Breast epithelium (tissue), 4 donors: ENCODE results near the gene TRIM67. TPM values are rescaled to one million over a fixed set of nuclear protein-coding genes. Genes with fewer than 3 reads are reported as not detected.

Experiments
- DNase-seq, 2 donors: peaks; one replicate each; pipeline ENCODE4 v3.0.0-alpha.2; 2019; ENCODE audit warnings: low spot score in 2 of 2
- H3K27ac ChIP-seq, 2 donors: fragments of 200-600 bp; sonication (generic) in 1 of 2; one replicate each; pipeline ENCODE4 v1.5.1; 2016 to 2019; ENCODE audit warnings: mild to moderate bottlenecking in 1 of 2
- H3K27me3 ChIP-seq, 2 donors: fragments of 200-600 bp; sonication (generic) in 1 of 2; one replicate each; pipeline versions ENCODE4 v1.5.1 to v1.6.0; 2017 to 2019; ENCODE audit warnings: control low read depth in 1 of 2, mild to moderate bottlenecking in 1 of 2
- H3K36me3 ChIP-seq: fragments of 200-600 bp; one replicate; pipeline ENCODE4 v1.5.1; 2019
- H3K4me1 ChIP-seq, 2 donors: fragments of 200-600 bp; sonication (generic); one replicate each; pipeline ENCODE4 v1.5.1; 2016 to 2019; ENCODE audit warnings: control low read depth in 1 of 2
- H3K4me3 ChIP-seq, 3 donors: fragments of 200-600 bp; sonication (generic); 1 replicate in 2 of 3; 2 replicates in 1 of 3; pipeline ENCODE4 v1.5.1; 2016 to 2019; ENCODE audit warnings: mild to moderate bottlenecking in 3 of 3, moderate library complexity in 2 of 3
- H3K9me3 ChIP-seq, 2 donors: fragments of 200-600 bp; sonication (generic) in 1 of 2; one replicate each; pipeline ENCODE4 v1.5.1; 2016 to 2019; ENCODE audit warnings: control low read depth in 1 of 2
- CTCF ChIP-seq, 3 donors: fragments of 450-650 bp; IDR thresholded peaks; one replicate each; pipeline ENCODE4 v1.5.1; 2016 to 2017; ENCODE audit warnings: antibody characterized with exemption in 3 of 3, mild to moderate bottlenecking in 3 of 3, moderate library complexity in 3 of 3
- POLR2A ChIP-seq: fragments of 450-650 bp; IDR thresholded peaks from one replicate; pipeline ENCODE4 v1.6.1; 2016; ENCODE audit warnings: antibody characterized with exemption, mild to moderate bottlenecking, moderate library complexity
- POLR2AphosphoS5 ChIP-seq, 3 donors: sonication (generic); formaldehyde crosslinking; IDR thresholded peaks; one replicate each; pipeline ENCODE4 v1.6.1; 2017; ENCODE audit warnings: antibody characterized with exemption in 3 of 3
- intact Hi-C: fragments of 100-400 bp; cut with DNase I; formaldehyde crosslinking; loops from one replicate; pipeline ENCODE4 v1.15.1; 2023; ENCODE audit warnings: low total_unique reads
- total RNA-seq, 3 donors: library from RNA; depleted of rRNA; stranded (reverse); fragments of >200 nt; gene quantifications; one replicate each; pipeline ENCODE4 v1.1.0, GENCODE V29; 2016

TRIM67 gene
- total RNA-seq: not detected

GRCh38 chr1:231161667-231162296 is at the start of gene TRIM67:
Gene TRIM67, plus strand, starts transcription at chr1:231162058. Its CDS starts 912 bp downstream, at chr1:231162970.
- Histone ChIP-seq H3K36me3 (no peaks in the 10 kb centered on the region), H3K27ac (no peak within 1 kb of the TSS), H3K4me1 (peaks cover 4 to 18% of the 10 kb centered on the region in 2 donors), H3K4me3 (peak within 1 kb of the TSS; percentile 17 to 62 (median 39)), H3K9me3 (no peaks in the 10 kb centered on the region), H3K27me3 (peaks cover 3 to 73% of the 10 kb centered on the region in 2 donors)
- no peak for TF ChIP-seq POLR2A
- no peak for TF ChIP-seq POLR2AphosphoS5 (IDR thresholded peaks at IDR 0.05)
- no peak for TF ChIP-seq CTCF (IDR thresholded peaks at IDR 0.05)
- DNase-seq: no peak
- intact Hi-C loops: no loop called here

- H3K9me3 ChIP-seq: peaks cover 0 to 21% of the 10 kb centered on the region in 2 donors
- TF ChIP-seq POLR2A (no peak), CTCF (IDR thresholded peaks at IDR 0.05) (no peak), POLR2AphosphoS5 (IDR thresholded peaks at IDR 0.05) (no peak)
These were observed 45.1 kb upstream of the TRIM67 start for GRCh38 chr1:231116738-231117137.

GRCh38 chr1:231118704-231119453 is 43.0 kb upstream of the TRIM67 start:
- no peak for DNase-seq
- intact Hi-C loops: no loop called here
- no peak overlapping the region for H3K4me3 ChIP-seq
- H3K27ac ChIP-seq: no peak overlapping the region
- peaks cover 0 to 21% of the 10 kb centered on the region in 2 donors for H3K9me3 ChIP-seq
- TF ChIP-seq POLR2AphosphoS5 (IDR thresholded peaks at IDR 0.05): no peak
- TF ChIP-seq POLR2A: no peak
- no peak for TF ChIP-seq CTCF (IDR thresholded peaks at IDR 0.05)
- no peaks in the 10 kb centered on the region for H3K27me3 ChIP-seq
- H3K36me3 ChIP-seq: no peaks in the 10 kb centered on the region
- no peaks in the 10 kb centered on the region for H3K4me1 ChIP-seq

More at GRCh38 chr1:231116738-231117137, 45.1 kb upstream of the TRIM67 start:
- H3K4me1 ChIP-seq: no peaks in the 10 kb centered on the region
- no peaks in the 10 kb centered on the region for H3K36me3 ChIP-seq
- no peak for DNase-seq
- H3K4me3 ChIP-seq: no peak overlapping the region
- H3K27ac ChIP-seq: no peak overlapping the region
- H3K27me3 ChIP-seq: peaks cover 0 to 3% of the 10 kb centered on the region in 2 donors
- intact Hi-C loops: no loop called here

GRCh38 chr1:231121533-231121932 is 40.3 kb upstream of the TRIM67 start:
- intact Hi-C loops: no loop called here
- Histone ChIP-seq H3K4me1 (no peaks in the 10 kb centered on the region), H3K27ac (no peak overlapping the region), H3K4me3 (no peak overlapping the region), H3K36me3 (no peaks in the 10 kb centered on the region), H3K27me3 (no peaks in the 10 kb centered on the region), H3K9me3 (peaks cover 0 to 21% of the 10 kb centered on the region in 2 donors)
- DNase-seq: no peak
- TF ChIP-seq POLR2AphosphoS5 (IDR thresholded peaks at IDR 0.05) (no peak), CTCF (IDR thresholded peaks at IDR 0.05) (no peak), POLR2A (no peak)

GRCh38 chr1:231122143-231122542 is 39.7 kb upstream of the TRIM67 start:
- intact Hi-C loops: no loop called here
- Histone ChIP-seq H3K4me1 (no peaks in the 10 kb centered on the region), H3K27me3 (no peaks in the 10 kb centered on the region), H3K4me3 (no peak overlapping the region), H3K9me3 (peaks cover 0 to 21% of the 10 kb centered on the region in 2 donors), H3K36me3 (no peaks in the 10 kb centered on the region), H3K27ac (no peak overlapping the region)
- no peak for DNase-seq
- TF ChIP-seq CTCF (IDR thresholded peaks at IDR 0.05): no peak
- no peak for TF ChIP-seq POLR2AphosphoS5 (IDR thresholded peaks at IDR 0.05)
- no peak for TF ChIP-seq POLR2A
